SK-N-SH treated with all-trans-retinoic acid at 6 μM for 48 hours (cell line): ENCODE data around the gene RNF113B.

Experiments used
- ATAC-seq: fragments of 200-7000 bp; cut with Tn5 transposase; 3 replicates; pipeline ENCODE4 v1.9.1; 2020; ENCODE audit warnings: mild to moderate bottlenecking, moderate library complexity
- CSDC2 ChIP-seq: fragments of 250-450 bp; sonication (Bioruptor Pico); IDR thresholded peaks from 2 replicates; pipeline ENCODE4 v1.5.0; 2020; ENCODE audit warnings: mild to moderate bottlenecking, moderate library complexity
- GLIS3 ChIP-seq: fragments of 250-450 bp; sonication (Bioruptor Pico); IDR thresholded peaks from 2 replicates; pipeline ENCODE4 v1.5.0; 2020; ENCODE audit warnings: mild to moderate bottlenecking, moderate library complexity
- ISL1 ChIP-seq: fragments of 250-450 bp; sonication (Bioruptor Pico); IDR thresholded peaks from 2 replicates; pipeline ENCODE4 v2.1.2; 2022; ENCODE audit warnings: mild to moderate bottlenecking, moderate library complexity
- OSR1 ChIP-seq: fragments of 250-450 bp; sonication (Bioruptor Pico); IDR thresholded peaks from 2 replicates; pipeline ENCODE4 v1.8.0; 2022; ENCODE audit warnings: moderate library complexity, mild to moderate bottlenecking, inconsistent platforms
- POU6F1 ChIP-seq: fragments of 250-450 bp; sonication (Bioruptor Pico); IDR thresholded peaks from 2 replicates; pipeline ENCODE4 v1.8.0; 2021; ENCODE audit warnings: low read depth, mild to moderate bottlenecking, moderate library complexity, borderline replicate concordance
- RARB ChIP-seq: fragments of 250-450 bp; sonication (Bioruptor Pico); IDR thresholded peaks from 2 replicates; pipeline ENCODE4 v1.8.0; 2021; ENCODE audit warnings: mild to moderate bottlenecking, moderate library complexity
- SNAI2 ChIP-seq: fragments of 250-450 bp; sonication (Bioruptor Pico); IDR thresholded peaks from 2 replicates; pipeline ENCODE4 v1.5.0; 2020; ENCODE audit warnings: mild to moderate bottlenecking, moderate library complexity
- TCF4 ChIP-seq: fragments of 250-450 bp; sonication (Bioruptor Pico); IDR thresholded peaks from 2 replicates; pipeline ENCODE4 v1.8.0; 2021; ENCODE audit warnings: mild to moderate bottlenecking, moderate library complexity, borderline replicate concordance
- TOX ChIP-seq: fragments of 250-450 bp; sonication (Bioruptor Pico); IDR thresholded peaks from 2 replicates; pipeline ENCODE4 v1.8.0; 2021; ENCODE audit warnings: mild to moderate bottlenecking, moderate library complexity, borderline replicate concordance
- ZFP3 ChIP-seq: fragments of 250-450 bp; sonication (Bioruptor Pico); IDR thresholded peaks from 2 replicates; pipeline ENCODE4 v1.5.0; 2020; ENCODE audit warnings: mild to moderate bottlenecking, moderate library complexity
- ZFP30 ChIP-seq: fragments of 450-650 bp; formaldehyde crosslinking; IDR thresholded peaks from 2 replicates; pipeline ENCODE4 v1.5.0; 2022; ENCODE audit warnings: mild to moderate bottlenecking, moderate library complexity
- ZNF565 ChIP-seq: fragments of 450-650 bp; formaldehyde crosslinking; conservative IDR thresholded peaks from 2 replicates; pipeline ENCODE4 v1.5.0; 2020; ENCODE audit warnings: low read depth, mild to moderate bottlenecking, moderate library complexity
- ZNF70 ChIP-seq: fragments of 450-650 bp; formaldehyde crosslinking; IDR thresholded peaks from 2 replicates; pipeline ENCODE4 v1.5.0; 2020; ENCODE audit warnings: mild to moderate bottlenecking, moderate library complexity
- ZNF8 ChIP-seq: fragments of 450-650 bp; formaldehyde crosslinking; IDR thresholded peaks from 2 replicates; pipeline ENCODE4 v1.5.0; 2020; ENCODE audit warnings: mild to moderate bottlenecking, moderate library complexity
- TF ChIP-seq, protein P1 (sequence below): fragments of 250-450 bp; sonication (Bioruptor Pico); IDR thresholded peaks from 2 replicates; pipeline ENCODE4 v1.5.0; 2020; ENCODE audit warnings: mild to moderate bottlenecking, moderate library complexity
- TF ChIP-seq, protein P2 (sequence below): fragments of 250-450 bp; sonication (Bioruptor Pico); IDR thresholded peaks from 2 replicates; pipeline ENCODE4 v1.8.0; 2020; ENCODE audit warnings: mild to moderate bottlenecking, moderate library complexity, borderline replicate concordance

Gene RNF113B

DNA sequence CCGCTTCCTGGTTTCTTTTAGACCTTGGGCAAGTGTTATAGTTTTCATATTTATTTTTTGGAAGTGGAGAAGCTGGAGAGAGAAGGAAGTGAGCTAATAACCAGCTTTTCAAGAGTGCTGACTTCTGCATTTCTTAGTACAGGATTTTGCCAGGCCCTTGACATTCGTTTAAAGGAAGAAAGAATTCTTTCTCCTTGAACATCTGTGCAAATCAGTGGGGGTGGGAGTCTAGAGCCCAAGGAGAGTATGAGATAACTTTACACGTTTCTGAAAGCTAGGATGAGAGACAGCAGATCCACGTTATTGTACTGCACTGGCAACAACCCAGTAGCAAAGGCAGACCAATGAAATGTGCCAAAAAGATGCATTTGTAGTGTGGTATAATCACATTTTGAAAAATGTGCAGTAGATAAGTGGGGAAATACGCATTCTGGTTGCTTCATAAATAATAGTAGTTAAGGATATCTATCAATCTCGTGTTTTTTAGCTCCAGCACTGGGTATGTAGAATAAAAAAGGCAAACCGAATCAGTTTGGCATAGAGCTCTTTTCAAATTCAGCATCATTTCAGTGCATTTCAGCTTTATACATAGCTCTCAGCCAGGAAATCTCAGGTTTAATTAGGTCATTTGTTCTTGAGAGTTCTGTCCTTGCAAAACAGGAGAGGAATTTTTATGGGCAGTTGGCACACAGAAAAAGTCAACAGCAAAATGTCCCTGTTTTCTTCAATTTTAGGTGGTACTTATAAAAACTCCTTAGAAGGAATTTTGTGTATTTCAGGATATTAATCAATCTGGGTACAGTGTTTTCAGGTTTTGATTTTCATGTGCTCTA is 4.3 kb downstream of the RNF113B start:
- ATAC-seq: peak; percentile 62
- TF ChIP-seq, protein P1, sequence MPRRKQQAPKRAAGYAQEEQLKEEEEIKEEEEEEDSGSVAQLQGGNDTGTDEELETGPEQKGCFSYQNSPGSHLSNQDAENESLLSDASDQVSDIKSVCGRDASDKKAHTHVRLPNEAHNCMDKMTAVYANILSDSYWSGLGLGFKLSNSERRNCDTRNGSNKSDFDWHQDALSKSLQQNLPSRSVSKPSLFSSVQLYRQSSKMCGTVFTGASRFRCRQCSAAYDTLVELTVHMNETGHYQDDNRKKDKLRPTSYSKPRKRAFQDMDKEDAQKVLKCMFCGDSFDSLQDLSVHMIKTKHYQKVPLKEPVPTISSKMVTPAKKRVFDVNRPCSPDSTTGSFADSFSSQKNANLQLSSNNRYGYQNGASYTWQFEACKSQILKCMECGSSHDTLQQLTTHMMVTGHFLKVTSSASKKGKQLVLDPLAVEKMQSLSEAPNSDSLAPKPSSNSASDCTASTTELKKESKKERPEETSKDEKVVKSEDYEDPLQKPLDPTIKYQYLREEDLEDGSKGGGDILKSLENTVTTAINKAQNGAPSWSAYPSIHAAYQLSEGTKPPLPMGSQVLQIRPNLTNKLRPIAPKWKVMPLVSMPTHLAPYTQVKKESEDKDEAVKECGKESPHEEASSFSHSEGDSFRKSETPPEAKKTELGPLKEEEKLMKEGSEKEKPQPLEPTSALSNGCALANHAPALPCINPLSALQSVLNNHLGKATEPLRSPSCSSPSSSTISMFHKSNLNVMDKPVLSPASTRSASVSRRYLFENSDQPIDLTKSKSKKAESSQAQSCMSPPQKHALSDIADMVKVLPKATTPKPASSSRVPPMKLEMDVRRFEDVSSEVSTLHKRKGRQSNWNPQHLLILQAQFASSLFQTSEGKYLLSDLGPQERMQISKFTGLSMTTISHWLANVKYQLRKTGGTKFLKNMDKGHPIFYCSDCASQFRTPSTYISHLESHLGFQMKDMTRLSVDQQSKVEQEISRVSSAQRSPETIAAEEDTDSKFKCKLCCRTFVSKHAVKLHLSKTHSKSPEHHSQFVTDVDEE (CRISPR knock-in tag): peak; percentile 63; the same call in 1 of the 2 replicates
- TF ChIP-seq ISL1 (CRISPR knock-in tag) (peak; percentile 77), ZNF70 (CRISPR knock-in tag) (0 out of 2 replicates have a peak, but pooled peaks have one; percentile 18), ZFP30 (CRISPR knock-in tag) (no peak), TCF4 (peak; percentile 38; the same call in 1 of the 2 replicates), POU6F1 (CRISPR knock-in tag) (no peak), RARB (no peak), GLIS3 (CRISPR knock-in tag) (no peak), OSR1 (CRISPR knock-in tag) (no peak), TOX (CRISPR knock-in tag) (no peak)

DNA sequence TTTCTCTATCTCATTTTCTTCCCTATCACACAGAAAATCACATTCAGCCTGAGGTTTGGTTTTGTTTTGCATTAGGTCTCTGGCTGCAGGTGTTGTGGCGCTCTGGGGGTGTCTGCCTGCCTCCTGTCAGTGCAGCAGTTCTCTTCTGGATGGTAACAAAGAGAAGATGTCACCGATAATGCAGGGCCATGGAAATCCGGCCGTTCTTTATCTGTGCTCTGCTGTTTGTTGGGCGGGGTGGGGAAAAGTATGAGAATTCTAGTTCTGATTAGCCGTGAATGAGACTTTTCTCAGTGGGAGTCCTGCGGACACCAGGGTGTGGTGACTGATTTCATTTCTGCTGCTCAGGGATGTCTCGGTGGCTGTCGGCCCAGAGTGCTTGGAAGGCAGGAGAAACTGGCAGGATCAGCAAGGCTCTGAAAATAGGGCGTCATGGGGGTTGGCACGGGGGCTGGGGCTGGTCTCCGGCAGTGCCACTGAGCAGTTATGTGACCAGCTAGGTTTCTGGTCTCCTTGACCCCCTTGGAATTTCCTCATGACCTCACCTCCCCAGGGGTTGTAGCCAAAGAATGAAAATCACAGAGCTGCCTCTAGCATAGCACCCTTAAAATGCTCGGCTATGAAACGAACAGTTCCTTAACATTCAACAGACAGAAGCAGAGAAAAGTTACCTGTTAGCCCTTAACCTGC is 5.0 kb downstream of the RNF113B start:
- ATAC-seq: peak; percentile 65
- TF ChIP-seq TCF4: peak; percentile 61; the same call in 1 of the 2 replicates
- TF ChIP-seq CSDC2 (CRISPR knock-in tag): no peak

GRCh38 chr13:98169331-98169730 is 7.7 kb downstream of the RNF113B start:
- TF ChIP-seq ZNF565 (no peak), POU6F1 (CRISPR knock-in tag) (no peak), ZFP3 (CRISPR knock-in tag) (no peak), CSDC2 (CRISPR knock-in tag) (no peak)
- TF ChIP-seq, protein P2, sequence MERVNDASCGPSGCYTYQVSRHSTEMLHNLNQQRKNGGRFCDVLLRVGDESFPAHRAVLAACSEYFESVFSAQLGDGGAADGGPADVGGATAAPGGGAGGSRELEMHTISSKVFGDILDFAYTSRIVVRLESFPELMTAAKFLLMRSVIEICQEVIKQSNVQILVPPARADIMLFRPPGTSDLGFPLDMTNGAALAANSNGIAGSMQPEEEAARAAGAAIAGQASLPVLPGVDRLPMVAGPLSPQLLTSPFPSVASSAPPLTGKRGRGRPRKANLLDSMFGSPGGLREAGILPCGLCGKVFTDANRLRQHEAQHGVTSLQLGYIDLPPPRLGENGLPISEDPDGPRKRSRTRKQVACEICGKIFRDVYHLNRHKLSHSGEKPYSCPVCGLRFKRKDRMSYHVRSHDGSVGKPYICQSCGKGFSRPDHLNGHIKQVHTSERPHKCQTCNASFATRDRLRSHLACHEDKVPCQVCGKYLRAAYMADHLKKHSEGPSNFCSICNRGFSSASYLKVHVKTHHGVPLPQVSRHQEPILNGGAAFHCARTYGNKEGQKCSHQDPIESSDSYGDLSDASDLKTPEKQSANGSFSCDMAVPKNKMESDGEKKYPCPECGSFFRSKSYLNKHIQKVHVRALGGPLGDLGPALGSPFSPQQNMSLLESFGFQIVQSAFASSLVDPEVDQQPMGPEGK (CRISPR knock-in tag): no peak
- no peak for ATAC-seq

GRCh38 chr13:98162935-98163334 is 14.1 kb downstream of the RNF113B start:
- ATAC-seq: no peak
- TF ChIP-seq SNAI2 (CRISPR knock-in tag) (no peak), OSR1 (CRISPR knock-in tag) (no peak), ZNF8 (CRISPR knock-in tag) (peak; percentile 80)
